ENCODE measurements around the gene NRAP.

The NRAP gene

DNA sequence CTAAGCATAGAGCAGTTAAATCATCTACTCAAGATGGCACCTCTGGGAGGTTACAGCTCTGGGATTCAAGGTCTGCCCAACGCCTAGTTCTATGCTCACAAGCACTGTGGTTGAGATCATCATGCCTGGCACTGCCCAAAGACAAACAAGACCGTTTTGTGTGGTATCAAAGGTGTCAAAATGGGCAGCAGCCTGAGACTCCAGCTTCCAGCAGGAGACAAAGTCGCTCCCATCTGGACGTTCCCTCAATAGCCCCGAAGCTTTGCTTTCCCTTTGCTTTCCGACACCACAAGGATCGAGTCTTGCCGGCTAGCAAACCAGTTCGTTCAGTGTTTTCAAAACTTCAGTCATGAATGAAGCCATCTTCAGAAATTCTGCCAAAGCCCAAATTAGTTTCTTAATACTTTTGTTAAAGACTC, 105.9 kb downstream of the NRAP start:
- DNase-seq: no peak

DNA sequence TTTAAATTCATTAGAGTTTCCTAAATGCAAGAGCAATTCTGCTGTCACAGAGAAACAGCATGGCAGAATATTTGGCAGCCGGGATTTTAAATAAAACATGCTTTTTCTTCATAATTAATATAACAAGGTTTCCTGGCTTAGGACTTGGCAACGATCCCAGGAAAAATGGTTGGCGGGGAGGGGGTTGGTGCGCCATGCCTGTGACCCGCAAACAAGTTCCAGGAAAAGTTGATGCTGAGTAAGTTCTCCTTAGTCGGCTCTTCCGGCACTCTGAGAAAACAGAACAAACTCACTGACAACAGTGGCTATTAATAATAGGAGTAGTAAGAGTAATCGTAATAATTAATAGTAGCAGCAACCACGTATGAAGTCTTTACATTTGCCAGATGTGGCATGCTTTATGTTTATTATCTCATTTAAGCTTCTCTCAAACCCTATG, 106.4 kb downstream of the NRAP start:
- DNase-seq: no peak

DNA sequence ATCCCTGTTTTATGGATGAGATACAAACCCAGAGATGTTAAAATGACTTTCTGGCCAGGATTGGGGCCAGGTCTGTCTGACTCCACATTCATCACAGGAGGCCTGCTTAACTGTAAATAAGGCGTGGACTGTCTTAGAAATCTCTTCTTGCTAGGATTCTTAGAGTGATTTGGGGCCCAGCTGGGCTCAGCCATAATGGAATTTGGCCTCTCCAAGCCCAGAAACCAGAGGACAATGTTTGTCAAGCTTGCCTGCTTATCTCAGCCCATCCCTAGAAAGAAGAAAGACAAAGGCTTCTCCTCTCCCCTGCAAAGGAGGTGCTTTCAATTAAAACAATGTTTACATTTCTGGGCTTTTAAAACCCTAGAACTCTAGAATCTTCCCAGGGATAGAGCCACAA, 108.1 kb downstream of the NRAP start:
- no peak for DNase-seq

DNA sequence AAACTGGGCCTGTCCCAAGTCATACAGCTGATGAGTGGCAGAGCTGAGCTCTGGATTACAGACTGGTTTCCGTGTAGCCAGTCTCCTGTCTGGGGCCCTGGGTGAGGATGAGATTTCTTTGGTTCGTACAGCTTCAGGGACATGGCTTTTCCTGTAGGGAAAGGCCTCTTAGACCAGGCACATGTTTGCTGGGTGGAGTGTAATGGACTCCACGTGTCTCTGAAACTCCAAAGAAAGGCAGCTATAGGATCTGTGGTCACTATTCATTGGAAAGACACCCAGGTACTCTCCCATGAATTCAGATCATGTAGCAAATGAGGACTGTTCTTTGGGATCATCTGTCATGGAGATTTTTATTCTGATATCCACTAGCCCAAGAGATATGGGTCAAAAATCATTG, 108.6 kb downstream of the NRAP start:
- DNase-seq: no peak

DNA sequence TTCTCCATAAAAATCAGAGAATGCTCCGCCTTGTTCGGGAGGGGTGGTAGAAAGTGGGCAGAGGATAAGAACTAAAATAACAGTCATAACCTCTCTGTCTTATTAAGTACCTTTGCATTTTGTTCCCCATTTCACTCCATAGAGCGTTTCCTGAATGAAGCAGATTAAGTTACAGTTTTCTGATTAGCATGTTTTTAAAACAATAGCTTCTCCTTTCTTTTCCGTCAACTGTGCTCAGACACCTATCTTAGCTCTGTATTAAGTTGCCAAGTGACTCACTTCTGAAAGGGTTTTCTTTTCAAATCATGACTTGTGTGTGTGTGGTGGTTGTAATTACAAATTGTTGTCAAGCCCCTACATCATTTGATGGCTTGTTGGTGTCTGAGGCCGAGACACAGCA, 109.6 kb downstream of the NRAP start:
- no peak for DNase-seq

DNA sequence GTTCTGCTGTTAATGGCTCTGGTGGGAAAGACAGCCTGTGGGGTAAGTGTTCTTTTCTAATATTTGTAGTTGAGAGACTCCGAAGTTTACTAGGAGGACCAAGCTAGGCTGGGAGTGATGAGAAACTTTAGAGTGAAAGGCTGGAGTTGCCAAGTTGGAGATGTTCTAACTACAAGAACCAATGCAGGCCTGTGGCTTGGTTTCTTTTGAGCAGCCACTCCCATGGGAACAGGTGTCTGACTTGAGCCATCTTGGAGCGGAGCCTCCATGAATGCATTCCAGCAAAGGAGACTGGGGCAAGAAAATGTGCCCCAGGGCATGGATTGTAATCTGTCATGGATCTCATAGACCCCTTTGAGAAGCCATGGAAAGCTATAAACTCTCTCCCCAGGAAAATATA, 110.7 kb downstream of the NRAP start:
- no peak for DNase-seq

DNA sequence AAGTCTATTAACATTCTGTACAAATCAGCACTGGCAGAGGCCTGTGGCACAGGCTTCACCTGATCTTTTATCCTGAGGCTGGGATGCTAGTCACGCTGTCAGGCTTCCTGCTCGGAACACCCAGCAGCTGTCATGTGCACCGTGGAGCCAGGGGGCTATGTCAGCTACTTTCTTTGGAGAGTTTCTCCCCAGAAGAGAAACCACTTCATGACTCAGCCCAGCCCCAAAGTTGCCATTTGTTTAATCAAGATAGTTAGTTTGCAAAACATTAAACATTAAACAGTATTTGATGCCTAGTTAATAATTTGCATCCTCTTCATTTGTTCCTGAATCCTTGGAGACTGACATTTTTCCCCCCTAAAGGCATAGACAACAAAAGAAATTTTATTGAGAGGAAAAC, 111.1 kb downstream of the NRAP start, which contains the start of gene HABP2:
TSS of gene HABP2 (plus strand) at position 353 of the 400 bp plus-strand sequence. CDS start 69 bp downstream, outside the sequence.
- DNase-seq: no peak

DNA sequence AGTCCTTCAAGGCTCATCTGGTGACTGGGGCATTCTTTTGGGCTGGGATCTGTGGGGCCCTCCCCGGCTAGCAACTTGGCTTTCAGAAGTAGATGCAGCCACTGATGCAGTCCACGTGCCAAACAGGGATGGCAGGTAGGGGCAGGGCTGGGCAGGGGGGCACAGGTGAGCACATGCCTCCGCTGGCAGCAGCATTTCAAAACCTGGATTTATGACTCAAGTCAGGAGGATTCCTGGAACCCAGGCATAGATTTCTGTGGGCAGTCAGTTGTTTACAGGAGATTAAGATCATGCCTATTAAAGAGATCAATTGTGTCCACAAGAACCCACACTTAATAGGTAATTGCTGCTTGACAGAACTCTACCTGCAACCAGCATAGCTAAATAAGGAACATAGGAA, 111.8 kb downstream of the NRAP start:
- no peak for DNase-seq

DNA sequence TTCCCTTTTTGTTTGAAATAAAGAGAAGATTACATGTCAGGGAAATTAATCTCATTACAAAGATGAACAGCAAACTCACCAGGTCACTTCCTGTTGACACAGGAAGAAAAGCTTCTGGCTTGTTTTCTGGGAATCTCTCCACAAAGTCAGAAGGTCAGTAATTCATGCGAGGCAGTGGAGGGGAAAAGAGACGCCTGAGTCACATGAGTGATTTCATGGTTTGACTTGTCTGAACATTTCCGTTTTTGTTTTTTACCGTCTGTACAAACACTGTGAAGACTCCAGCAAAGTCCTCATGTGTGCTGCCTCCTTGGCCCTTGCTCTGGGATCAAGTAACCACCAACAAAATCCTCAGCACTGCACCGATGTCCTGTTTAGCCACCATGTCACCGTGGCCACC, 113.5 kb downstream of the NRAP start:
- no peak for DNase-seq

DNA sequence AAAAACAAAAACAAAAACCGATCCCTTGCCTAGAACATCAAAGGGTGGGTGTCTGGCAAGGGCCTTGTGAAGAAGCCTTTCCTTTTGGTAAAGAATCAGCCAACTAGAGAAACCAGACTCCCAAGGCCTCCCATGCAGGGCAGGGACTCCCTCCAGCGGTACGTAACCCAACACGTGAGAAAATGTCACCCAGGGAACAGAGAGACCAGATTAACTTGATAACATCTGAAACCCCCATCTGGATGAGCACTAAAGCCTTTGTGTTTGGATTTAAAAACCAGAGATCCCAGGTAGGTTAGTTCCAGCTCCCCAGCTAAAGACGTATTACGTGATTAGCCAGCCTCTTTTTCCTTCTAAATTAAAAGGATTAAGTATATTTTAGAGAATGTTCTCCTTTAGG, 114.0 kb downstream of the NRAP start:
- DNase-seq: no peak

DNA sequence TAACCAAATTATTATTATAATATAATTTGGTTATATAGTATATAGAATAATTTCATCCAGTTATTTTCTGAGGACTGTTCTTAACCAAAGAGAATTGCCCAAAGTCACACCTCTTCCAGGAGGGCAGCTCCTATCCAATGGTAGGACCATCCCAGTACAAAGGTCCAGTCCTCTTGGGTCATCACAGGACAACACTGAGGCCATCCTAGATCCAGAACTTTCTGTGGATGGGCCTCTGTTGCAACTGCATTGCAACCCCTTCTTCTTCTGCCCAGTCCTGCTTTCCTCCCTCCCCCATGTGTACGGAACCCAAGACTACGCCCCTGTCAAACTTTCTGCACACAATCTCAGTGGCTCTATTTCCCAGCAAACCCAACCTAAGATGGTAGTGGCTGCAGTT, 116.4 kb downstream of the NRAP start:
- DNase-seq: no peak

DNA sequence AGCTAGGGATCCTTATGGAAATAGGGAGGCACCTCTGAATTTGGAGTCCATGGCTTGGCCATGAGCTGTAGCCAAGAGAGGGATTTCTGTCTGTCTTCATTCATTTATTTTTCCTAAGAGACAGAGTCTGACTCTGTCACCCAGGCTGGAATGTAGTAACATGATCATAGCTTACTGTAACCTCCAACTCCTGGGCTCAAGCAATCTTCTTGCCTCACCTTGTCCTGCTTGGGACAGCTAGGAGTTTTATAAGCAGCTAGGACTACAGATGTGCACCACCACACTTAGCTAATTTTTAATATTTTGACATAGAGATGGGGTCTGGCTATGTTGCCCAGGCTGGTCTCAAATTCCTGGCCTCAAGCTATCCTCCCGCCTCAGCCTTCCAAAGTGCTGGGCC, 119.4 kb downstream of the NRAP start:
- DNase-seq: no peak

DNA sequence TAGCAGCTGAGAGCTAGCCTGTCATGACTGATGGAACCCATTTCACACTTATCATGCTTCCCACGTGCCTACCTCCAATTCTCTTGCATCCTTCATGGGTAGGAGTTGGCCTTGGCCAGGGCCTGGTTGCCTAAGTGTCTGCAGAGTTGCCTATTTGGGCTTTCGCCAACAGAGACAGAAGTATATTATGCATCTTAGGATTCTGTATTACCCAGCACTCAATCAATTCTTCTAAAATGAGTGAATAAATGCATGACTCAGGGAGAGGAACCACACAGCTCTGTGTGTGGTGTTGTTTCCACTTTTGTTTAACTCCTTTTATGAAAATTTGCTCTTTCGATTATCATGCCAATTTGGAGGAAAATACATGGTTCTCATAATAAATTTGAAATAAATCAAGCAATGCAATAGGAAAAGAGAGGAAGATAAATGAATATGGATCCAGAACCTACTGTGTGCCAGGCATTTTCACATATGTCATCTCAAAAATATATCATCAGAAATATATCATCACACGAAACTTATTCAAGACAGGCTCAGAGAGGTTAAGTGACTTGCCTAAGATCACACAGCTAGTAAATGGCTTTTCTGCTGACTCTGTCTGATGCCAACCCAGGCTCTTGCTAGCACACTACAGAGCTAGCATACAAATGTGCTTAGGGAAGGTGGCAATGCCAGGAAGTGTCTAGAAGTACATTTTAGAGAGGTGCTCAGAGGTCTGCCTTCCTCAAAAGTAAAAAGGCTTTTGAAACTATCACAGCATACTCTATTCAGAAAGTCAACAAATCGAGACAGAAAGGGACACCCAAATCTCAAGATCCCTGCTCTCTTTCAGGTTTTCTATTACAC, 120.5 kb downstream of the NRAP start:
- no peak for DNase-seq

DNA sequence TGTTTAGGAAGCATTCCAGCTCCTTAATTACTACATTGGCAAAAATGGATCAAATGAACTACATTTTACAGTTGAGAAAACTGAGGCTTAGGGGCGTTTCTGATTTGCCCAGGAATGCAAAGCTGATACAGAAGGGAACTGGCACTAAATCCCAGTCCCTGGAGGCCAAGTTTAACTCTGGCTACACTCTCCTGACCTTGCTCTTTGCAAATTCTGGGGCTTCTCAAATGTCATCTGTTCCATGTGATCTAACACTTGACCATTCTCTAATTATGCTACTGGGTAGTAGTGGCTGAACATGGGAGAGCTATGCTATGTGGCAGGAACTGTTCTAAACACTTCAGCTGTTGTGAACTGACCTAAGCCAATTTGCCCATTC, 122.3 kb downstream of the NRAP start:
- no peak for DNase-seq

DNA sequence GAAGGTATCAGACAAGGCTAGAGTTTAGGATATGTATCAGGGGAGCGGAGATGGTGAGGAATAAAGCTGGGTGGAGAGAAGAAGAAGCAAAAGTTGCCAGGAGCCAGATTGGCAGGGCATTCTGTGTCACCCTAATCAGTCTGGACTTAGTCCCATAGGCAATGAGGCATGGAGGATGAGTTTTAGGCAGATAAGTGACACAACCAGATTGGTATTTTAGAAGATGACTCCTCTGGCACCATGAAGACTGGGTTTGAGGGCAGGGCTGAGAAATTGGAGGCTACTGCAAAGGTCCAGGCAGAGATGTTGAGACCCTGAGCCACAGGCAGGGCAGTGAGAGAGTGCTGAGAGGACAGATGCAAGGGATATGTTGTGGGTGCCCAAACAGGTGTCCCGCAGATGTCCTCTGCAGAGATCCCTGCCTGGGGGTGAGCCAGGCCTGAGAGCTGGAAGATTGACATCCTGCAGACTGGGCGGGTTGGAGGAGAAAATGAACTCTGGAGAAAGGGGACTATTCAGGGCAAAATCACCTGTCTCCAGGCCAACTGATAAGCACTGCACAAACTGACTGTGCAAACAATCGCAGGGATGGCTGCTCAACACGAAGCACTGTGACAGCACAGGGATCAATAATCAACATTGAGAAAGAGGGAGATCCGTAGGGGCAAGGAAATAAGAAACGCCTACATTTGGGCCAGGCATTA, 122.8 kb downstream of the NRAP start:
- DNase-seq: no peak

DNA sequence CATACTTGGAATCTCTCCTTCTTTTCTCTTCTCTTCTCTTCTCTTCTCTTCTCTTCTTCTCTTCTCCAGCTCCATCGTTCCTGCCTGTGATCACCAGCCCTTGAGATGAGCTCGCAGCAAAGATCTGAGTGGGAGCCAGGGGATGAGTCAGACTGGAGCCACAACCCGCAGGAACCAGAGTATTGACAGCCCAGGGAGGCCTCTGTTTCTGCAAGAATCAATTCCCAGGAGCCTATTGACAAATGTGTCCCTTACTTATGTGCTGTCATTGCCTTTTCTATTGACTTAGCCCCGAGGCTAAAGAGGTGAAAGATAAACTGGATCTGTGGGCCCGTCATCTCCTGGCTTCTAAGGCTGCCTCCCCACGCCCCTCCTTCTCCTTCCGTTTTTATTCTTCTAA, 124.1 kb downstream of the NRAP start:
- no peak for DNase-seq

All from NCI-H526 treated with DMSO at 0.1 percent for 48 hours (cell line).